HCT116 (cell line): ENCODE results near the gene TMCO4. TPM values are rescaled to one million over a fixed set of nuclear protein-coding genes. Genes with fewer than 3 reads are reported as not detected.

Source experiments
- ATAC-seq: fragments of 200-7000 bp; cut with Tn5 transposase; 2 replicates; pipeline ENCODE4 v1.9.1; 2020; ENCODE audit warnings: mild to moderate bottlenecking, moderate library complexity
- BruUV-seq: library from RNA; stranded (reverse); fragments of 400-500 nt; replicated peaks from 2 replicates; lab custom pipeline; 2021; lab: Mats Ljungman, UMichigan
- CTCF ChIA-PET: fragments of 300-600 bp; sonication (Branson Sonifier 250); formaldehyde crosslinking; loops from one replicate; lab custom pipeline; 2021; ENCODE audit warnings: antibody characterized with exemption; lab: Charles Lee
- POLR2A ChIA-PET: fragments of 300-600, 350-600 bp; sonication (Branson Sonifier 250); formaldehyde crosslinking; loops from one replicate; lab custom pipeline; 2021; ENCODE audit warnings: antibody characterized with exemption; lab: Charles Lee
- RAD21 ChIA-PET, 2 experiments: fragments of 300-600 bp; sonication (Branson Sonifier 250); formaldehyde crosslinking; loops; one replicate each; lab custom pipeline; 2023; ENCODE audit warnings: low total read pairs in 2 of 2; ENCODE audit not compliant: uncharacterized antibody in 2 of 2, unreplicated experiment in 2 of 2, low non-redundant PET in 1 of 2; lab: Charles Lee
- DNase-seq: peaks from one replicate; pipeline ENCODE4 v3.0.0-alpha.2; 2010; ENCODE audit warnings: low read depth, low spot score
- H2AFZ ChIP-seq: fragments of 200-600 bp; shearing (Covaris generic), sonication (generic); 2 replicates; pipeline ENCODE4 v1.6.1; 2017; ENCODE audit warnings: low read depth, mixed run types, mixed read lengths, antibody characterized with exemption, low read length; ENCODE audit not compliant: poor library complexity, severe bottlenecking
- H3K27ac ChIP-seq: 2 replicates; pipeline ENCODE4 v1.5.1; 2012; ENCODE audit warnings: low read depth, low read length
- H3K27me3 ChIP-seq: fragments of 200-600 bp; sonication (generic); 2 replicates; pipeline ENCODE4 v1.6.1; 2016; ENCODE audit warnings: mixed run types, low read length, mixed read lengths; ENCODE audit not compliant: insufficient read depth
- H3K36me3 ChIP-seq, 2 experiments: fragments of 200-500 bp in 1 of 2; fragments of 200-600 bp in 1 of 2; sonication (Bioruptor generic) in 1 of 2; sonication (generic) in 1 of 2; 2 replicates each; pipeline versions ENCODE4 v1.5.1 to v1.6.1; 2014 to 2016; ENCODE audit warnings: low read length in 2 of 2, inconsistent platforms in 1 of 2, mixed read lengths in 1 of 2, mixed run types in 1 of 2; ENCODE audit not compliant: insufficient read depth in 2 of 2, control insufficient read depth in 1 of 2
- H3K4me1 ChIP-seq, 2 experiments: fragments of 200-600 bp in 1 of 2; sonication (generic) in 1 of 2; 2 replicates each; pipeline versions ENCODE4 v1.5.1 to v1.6.1; 2012 to 2017; ENCODE audit warnings: low read length in 2 of 2, inconsistent platforms in 1 of 2, mild to moderate bottlenecking in 1 of 2, mixed read lengths in 1 of 2, mixed run types in 1 of 2, moderate library complexity in 1 of 2; ENCODE audit not compliant: insufficient read depth in 2 of 2, control insufficient read depth in 1 of 2
- H3K4me2 ChIP-seq: fragments of 200-600 bp; sonication (generic); 2 replicates; pipeline ENCODE4 v1.6.1; 2017; ENCODE audit warnings: mixed run types, low read length, mixed read lengths
- H3K4me3 ChIP-seq, 2 experiments: fragments of 200-600 bp in 1 of 2; sonication (generic) in 1 of 2; replicated peaks in 1 of 2; 2 replicates each; pipeline ENCODE4 v1.5.1; 2011 to 2016; ENCODE audit warnings: low read length in 2 of 2, control low read depth in 1 of 2, low read depth in 1 of 2, mild to moderate bottlenecking in 1 of 2, mixed read lengths in 1 of 2, mixed run types in 1 of 2
- H3K79me2 ChIP-seq: fragments of 200-600 bp; sonication (generic); 2 replicates; pipeline ENCODE4 v1.6.1; 2017; ENCODE audit warnings: mild to moderate bottlenecking, mixed run types, low read length, moderate library complexity, mixed read lengths; ENCODE audit not compliant: insufficient read depth
- H3K9ac ChIP-seq: fragments of 200-600 bp; sonication (generic); 2 replicates; pipeline ENCODE4 v1.6.1; 2016; ENCODE audit warnings: low read length, mixed read lengths
- H3K9me2 ChIP-seq: fragments of 200-600 bp; sonication (generic), shearing (Covaris generic); 2 replicates; pipeline ENCODE4 v1.6.1; 2017; ENCODE audit warnings: mixed run types, mild to moderate bottlenecking, moderate library complexity; ENCODE audit not compliant: insufficient read depth
- H3K9me3 ChIP-seq, 2 experiments: fragments of 200-500 bp in 1 of 2; fragments of 200-600 bp in 1 of 2; sonication (Bioruptor generic) in 1 of 2; sonication (generic) in 1 of 2; 2 replicates each; pipeline ENCODE4 v1.6.1; 2014 to 2017; ENCODE audit warnings: low read length in 2 of 2, mixed read lengths in 2 of 2, inconsistent platforms in 1 of 2, low read depth in 1 of 2, mild to moderate bottlenecking in 1 of 2, mixed run types in 1 of 2, moderate library complexity in 1 of 2; ENCODE audit not compliant: control insufficient read depth in 1 of 2, insufficient read depth in 1 of 2
- H4K20me1 ChIP-seq: fragments of 200-600 bp; sonication (generic), shearing (Covaris generic); 2 replicates; pipeline ENCODE4 v1.6.1; 2017; ENCODE audit warnings: mixed run types, mild to moderate bottlenecking, moderate library complexity; ENCODE audit not compliant: insufficient read depth
- CEBPB ChIP-seq: IDR thresholded peaks from 2 replicates; pipeline ENCODE4 v1.6.1; 2012; ENCODE audit warnings: low read depth
- EGR1 ChIP-seq: IDR thresholded peaks from 2 replicates; pipeline ENCODE4 v1.6.1; 2012; ENCODE audit warnings: low read depth
- EZH2phosphoT487 ChIP-seq: fragments of 200-600 bp; IDR thresholded peaks from 2 replicates; pipeline ENCODE4 v1.6.1; 2018; ENCODE audit warnings: antibody characterized with exemption, borderline replicate concordance
- FOSL1 ChIP-seq: IDR thresholded peaks from 2 replicates; pipeline ENCODE4 v1.6.1; 2012; ENCODE audit warnings: low read depth
- JUND ChIP-seq: IDR thresholded peaks from 2 replicates; pipeline ENCODE4 v1.6.1; 2012
- POLR2A ChIP-seq: IDR thresholded peaks from 2 replicates; pipeline ENCODE4 v1.7.0; 2011; ENCODE audit warnings: borderline replicate concordance; ENCODE audit not compliant: insufficient read depth, insufficient read length; ENCODE audit errors: extremely low read depth
- POLR2AphosphoS5 ChIP-seq: IDR thresholded peaks from 2 replicates; pipeline ENCODE4 v1.6.1; 2011; ENCODE audit warnings: mild to moderate bottlenecking, low read depth, low read length, moderate library complexity
- RAD21 ChIP-seq: IDR thresholded peaks from 2 replicates; pipeline ENCODE4 v1.6.1; 2012; ENCODE audit warnings: low read depth, mild to moderate bottlenecking
- REST ChIP-seq: IDR thresholded peaks from 2 replicates; pipeline ENCODE4 v1.6.1; 2012; ENCODE audit warnings: low read depth
- SIN3A ChIP-seq: IDR thresholded peaks from 2 replicates; pipeline ENCODE4 v1.6.1; 2012; ENCODE audit warnings: low read depth
- SP1 ChIP-seq: IDR thresholded peaks from 2 replicates; pipeline ENCODE4 v1.6.1; 2012; ENCODE audit warnings: low read depth
- SRF ChIP-seq: IDR thresholded peaks from 2 replicates; pipeline ENCODE4 v1.6.1; 2012; ENCODE audit warnings: low read depth
- YY1 ChIP-seq: IDR thresholded peaks from 2 replicates; pipeline ENCODE4 v1.6.1; 2011; ENCODE audit warnings: low read length, low read depth, moderate library complexity, mild to moderate bottlenecking; ENCODE audit not compliant: insufficient replicate concordance; ENCODE audit errors: extremely low read depth
- ZFX ChIP-seq: fragments of 450-650 bp; IDR thresholded peaks from 2 replicates; pipeline ENCODE4 v1.6.1; 2017
- intact Hi-C: fragments of 100-400 bp; cut with micrococcal nuclease; formaldehyde crosslinking; loops from 2 replicates; pipeline ENCODE4 v1.10.0; 2022
- total RNA-seq: library from RNA; stranded (reverse); gene quantifications from one replicate; pipeline ENCODE4 v1.2.1, GENCODE V29; 2021; ENCODE audit not compliant: unreplicated experiment
- TF ChIP-seq, protein P1 (sequence below): IDR thresholded peaks from 2 replicates; pipeline ENCODE4 v1.6.1; 2012
- TF ChIP-seq, protein P2 (sequence below): IDR thresholded peaks from 2 replicates; pipeline ENCODE4 v1.6.1; 2011; ENCODE audit warnings: mild to moderate bottlenecking, low read length, moderate library complexity; ENCODE audit not compliant: insufficient replicate concordance; ENCODE audit errors: extremely low read depth
- TF ChIP-seq, protein P3 (sequence below), 3 experiments: fragments of 200-600 bp in 1 of 3; sonication (generic) in 1 of 3; IDR thresholded peaks in 2 of 3; conservative IDR thresholded peaks in 1 of 3; 2 replicates each; pipeline ENCODE4 v1.5.1; 2012 to 2017; ENCODE audit warnings: low read depth in 2 of 3, low read length in 2 of 3, antibody characterized with exemption in 1 of 3, borderline replicate concordance in 1 of 3, control low read depth in 1 of 3, mild to moderate bottlenecking in 1 of 3, mixed read lengths in 1 of 3, mixed run types in 1 of 3, moderate library complexity in 1 of 3; ENCODE audit not compliant: insufficient read depth in 1 of 3
- TF ChIP-seq, protein P4 (sequence below): IDR thresholded peaks from 2 replicates; pipeline ENCODE4 v1.6.1; 2012

Gene TMCO4
- total RNA-seq, 1 experiment from 2014 or later: 12.7 TPM

DNA sequence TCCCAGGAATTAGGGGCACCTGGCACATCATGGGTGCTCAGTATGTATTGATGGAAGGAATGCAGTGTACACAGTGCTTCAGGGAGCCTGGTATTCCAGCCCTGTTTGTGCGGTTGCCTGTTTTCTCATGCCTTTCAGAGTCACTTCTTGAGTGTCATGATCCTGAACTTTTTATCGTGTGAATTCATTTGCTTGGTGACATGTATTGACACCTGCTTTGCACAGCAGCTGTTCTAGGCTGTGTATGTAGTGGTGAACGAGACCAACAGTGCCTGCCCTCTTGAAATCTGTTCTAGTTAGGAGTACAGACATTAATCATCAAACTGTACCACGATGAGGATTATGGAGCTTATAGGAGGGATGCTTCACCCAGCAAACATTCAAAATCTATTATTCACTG lies 128.9 kb downstream of the TMCO4 start:
- H3K9ac ChIP-seq: no peak overlapping the region
- H3K4me3 ChIP-seq: no peak overlapping the region
- H3K27me3 ChIP-seq: 0 out of 2 replicates have a peak, but pooled peaks cover 5% of the 10 kb centered on the region
- intact Hi-C loops: no loop called here
- H3K9me2 ChIP-seq: no peaks in the 10 kb centered on the region
- ChIA-PET POLR2A (no interaction called here), CTCF (interaction anchor here (1.5 kb wide), 1 partner anchor 9 kb away, joined by 3 read pairs; no protein-coding TSS in a partner anchor), RAD21 (no interaction called here)
- H4K20me1 ChIP-seq: no peaks in the 10 kb centered on the region
- BruUV-seq: no TSS peak
- no peaks in the 10 kb centered on the region for H3K9me3 ChIP-seq
- H3K36me3 ChIP-seq: no peaks in the 10 kb centered on the region
- no peak for ATAC-seq
- no peak overlapping the region for H2AFZ ChIP-seq
- TF ChIP-seq JUND: no peak
- TF ChIP-seq SRF: no peak
- no peak for TF ChIP-seq CEBPB
- no peak for TF ChIP-seq EZH2phosphoT487
- TF ChIP-seq, protein P1, sequence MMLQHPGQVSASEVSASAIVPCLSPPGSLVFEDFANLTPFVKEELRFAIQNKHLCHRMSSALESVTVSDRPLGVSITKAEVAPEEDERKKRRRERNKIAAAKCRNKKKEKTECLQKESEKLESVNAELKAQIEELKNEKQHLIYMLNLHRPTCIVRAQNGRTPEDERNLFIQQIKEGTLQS: no peak
- no peak for TF ChIP-seq POLR2AphosphoS5
- TF ChIP-seq, protein P2, sequence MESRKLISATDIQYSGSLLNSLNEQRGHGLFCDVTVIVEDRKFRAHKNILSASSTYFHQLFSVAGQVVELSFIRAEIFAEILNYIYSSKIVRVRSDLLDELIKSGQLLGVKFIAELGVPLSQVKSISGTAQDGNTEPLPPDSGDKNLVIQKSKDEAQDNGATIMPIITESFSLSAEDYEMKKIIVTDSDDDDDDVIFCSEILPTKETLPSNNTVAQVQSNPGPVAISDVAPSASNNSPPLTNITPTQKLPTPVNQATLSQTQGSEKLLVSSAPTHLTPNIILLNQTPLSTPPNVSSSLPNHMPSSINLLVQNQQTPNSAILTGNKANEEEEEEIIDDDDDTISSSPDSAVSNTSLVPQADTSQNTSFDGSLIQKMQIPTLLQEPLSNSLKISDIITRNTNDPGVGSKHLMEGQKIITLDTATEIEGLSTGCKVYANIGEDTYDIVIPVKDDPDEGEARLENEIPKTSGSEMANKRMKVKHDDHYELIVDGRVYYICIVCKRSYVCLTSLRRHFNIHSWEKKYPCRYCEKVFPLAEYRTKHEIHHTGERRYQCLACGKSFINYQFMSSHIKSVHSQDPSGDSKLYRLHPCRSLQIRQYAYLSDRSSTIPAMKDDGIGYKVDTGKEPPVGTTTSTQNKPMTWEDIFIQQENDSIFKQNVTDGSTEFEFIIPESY: no peak
- TF ChIP-seq RAD21: no peak
- TF ChIP-seq, protein P3, sequence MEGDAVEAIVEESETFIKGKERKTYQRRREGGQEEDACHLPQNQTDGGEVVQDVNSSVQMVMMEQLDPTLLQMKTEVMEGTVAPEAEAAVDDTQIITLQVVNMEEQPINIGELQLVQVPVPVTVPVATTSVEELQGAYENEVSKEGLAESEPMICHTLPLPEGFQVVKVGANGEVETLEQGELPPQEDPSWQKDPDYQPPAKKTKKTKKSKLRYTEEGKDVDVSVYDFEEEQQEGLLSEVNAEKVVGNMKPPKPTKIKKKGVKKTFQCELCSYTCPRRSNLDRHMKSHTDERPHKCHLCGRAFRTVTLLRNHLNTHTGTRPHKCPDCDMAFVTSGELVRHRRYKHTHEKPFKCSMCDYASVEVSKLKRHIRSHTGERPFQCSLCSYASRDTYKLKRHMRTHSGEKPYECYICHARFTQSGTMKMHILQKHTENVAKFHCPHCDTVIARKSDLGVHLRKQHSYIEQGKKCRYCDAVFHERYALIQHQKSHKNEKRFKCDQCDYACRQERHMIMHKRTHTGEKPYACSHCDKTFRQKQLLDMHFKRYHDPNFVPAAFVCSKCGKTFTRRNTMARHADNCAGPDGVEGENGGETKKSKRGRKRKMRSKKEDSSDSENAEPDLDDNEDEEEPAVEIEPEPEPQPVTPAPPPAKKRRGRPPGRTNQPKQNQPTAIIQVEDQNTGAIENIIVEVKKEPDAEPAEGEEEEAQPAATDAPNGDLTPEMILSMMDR (IDR thresholded peaks at IDR 0.05 in 2 of 3, conservative IDR thresholded peaks at IDR 0.05 in 1 of 3; ENCODE audit: borderline replicate concordance in 1 of 3, insufficient read depth in 1 of 3, low read depth in 2 of 3, low read length in 2 of 3): no peak
- TF ChIP-seq, protein P4, sequence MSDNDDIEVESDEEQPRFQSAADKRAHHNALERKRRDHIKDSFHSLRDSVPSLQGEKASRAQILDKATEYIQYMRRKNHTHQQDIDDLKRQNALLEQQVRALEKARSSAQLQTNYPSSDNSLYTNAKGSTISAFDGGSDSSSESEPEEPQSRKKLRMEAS: no peak
- no peak for TF ChIP-seq FOSL1
- no peak for TF ChIP-seq SP1
- no peak for TF ChIP-seq SIN3A
- no peak for TF ChIP-seq YY1
- no peak for TF ChIP-seq EGR1
- TF ChIP-seq ZFX: no peak
- TF ChIP-seq REST: no peak
- no peak for TF ChIP-seq POLR2A
- TF ChIP-seq, all 23 proteins: peak for 0
- no peaks in the 10 kb centered on the region for H3K4me1 ChIP-seq
- no peaks in the 10 kb centered on the region for H3K79me2 ChIP-seq
- DNase-seq: no peak
- no peak overlapping the region for H3K27ac ChIP-seq
- no peak overlapping the region for H3K4me2 ChIP-seq
